Liver (tissue), 9 donors: ENCODE results near the gene SNTA1. TPM values are rescaled to one million over a fixed set of nuclear protein-coding genes. Genes with fewer than 3 reads are reported as not detected.

Source experiments
- DNase-seq: peaks from one replicate; pipeline ENCODE4 v3.0.0-alpha.2; 2017; ENCODE audit warnings: low spot score
- H3K27ac ChIP-seq, 2 donors: one replicate each; pipeline ENCODE4 v1.7.0; 2013; ENCODE audit warnings: inconsistent platforms in 2 of 2, low read length in 2 of 2, control low read depth in 1 of 2, low read depth in 1 of 2, mild to moderate bottlenecking in 1 of 2
- H3K27me3 ChIP-seq, 4 donors: one replicate each; pipeline versions ENCODE4 v1.6.1 to v1.7.0; 2013; ENCODE audit warnings: low read length in 3 of 4, inconsistent platforms in 1 of 4, mild to moderate bottlenecking in 1 of 4, moderate library complexity in 1 of 4; ENCODE audit not compliant: control insufficient read depth in 4 of 4, insufficient read depth in 4 of 4
- H3K36me3 ChIP-seq, 4 donors: one replicate each; pipeline versions ENCODE4 v1.6.1 to v1.7.0; 2013; ENCODE audit warnings: low read length in 3 of 4, mild to moderate bottlenecking in 3 of 4, low read depth in 1 of 4, moderate library complexity in 1 of 4; ENCODE audit not compliant: control insufficient read depth in 4 of 4, insufficient read depth in 3 of 4
- H3K4me1 ChIP-seq, 4 donors: one replicate each; pipeline versions ENCODE4 v1.6.1 to v1.7.0; 2013; ENCODE audit warnings: low read length in 3 of 4, mild to moderate bottlenecking in 3 of 4, moderate library complexity in 1 of 4; ENCODE audit not compliant: control insufficient read depth in 4 of 4, insufficient read depth in 4 of 4
- H3K4me3 ChIP-seq, 3 donors: one replicate each; pipeline versions ENCODE4 v1.6.1 to v1.7.0; 2013; ENCODE audit warnings: low read length in 3 of 3, control low read depth in 1 of 3, low read depth in 1 of 3, mild to moderate bottlenecking in 1 of 3
- H3K9ac ChIP-seq, 2 donors: one replicate each; pipeline ENCODE4 v1.7.0; 2013; ENCODE audit warnings: low read length in 2 of 2, mild to moderate bottlenecking in 2 of 2, moderate library complexity in 2 of 2, control low read depth in 1 of 2, low read depth in 1 of 2
- H3K9me3 ChIP-seq, 4 donors: one replicate each; pipeline versions ENCODE4 v1.6.1 to v1.7.0; 2013; ENCODE audit warnings: low read length in 3 of 4; ENCODE audit not compliant: control insufficient read depth in 4 of 4
- ATF3 ChIP-seq: IDR thresholded peaks from 2 replicates; pipeline ENCODE4 v1.6.1; 2016; ENCODE audit warnings: antibody characterized with exemption
- CTCF ChIP-seq: fragments of 150-350 bp; IDR thresholded peaks from 2 replicates; pipeline ENCODE4 v1.5.1; 2017; ENCODE audit warnings: improper control_type of control experiment, low read depth, low read length; ENCODE audit not compliant: missing input control
- EGR1 ChIP-seq, 2 donors: IDR thresholded peaks; 2 replicates each; pipeline ENCODE4 v1.6.1; 2016 to 2018; ENCODE audit warnings: antibody characterized with exemption in 2 of 2, low read depth in 2 of 2
- FOXA1 ChIP-seq: IDR thresholded peaks from 2 replicates; pipeline ENCODE4 v1.6.1; 2016; ENCODE audit warnings: antibody characterized with exemption
- FOXA2 ChIP-seq: IDR thresholded peaks from 2 replicates; pipeline ENCODE4 v1.6.1; 2016; ENCODE audit warnings: antibody characterized with exemption
- HNF4A ChIP-seq, 2 donors: conservative IDR thresholded peaks; 2 replicates each; pipeline ENCODE4 v1.6.1; 2016; ENCODE audit warnings: antibody characterized with exemption in 2 of 2, mild to moderate bottlenecking in 2 of 2
- HNF4G ChIP-seq: IDR thresholded peaks from 2 replicates; pipeline ENCODE4 v1.6.1; 2016; ENCODE audit warnings: antibody characterized with exemption
- JUND ChIP-seq, 2 donors: IDR thresholded peaks; 2 replicates each; pipeline ENCODE4 v1.6.1; 2016; ENCODE audit warnings: antibody characterized with exemption in 2 of 2
- MAX ChIP-seq: IDR thresholded peaks from 2 replicates; pipeline ENCODE4 v1.6.1; 2016; ENCODE audit warnings: antibody characterized with exemption
- NR2F2 ChIP-seq: IDR thresholded peaks from 2 replicates; pipeline ENCODE4 v1.6.1; 2016; ENCODE audit warnings: antibody characterized with exemption
- RAD21 ChIP-seq, 2 donors: IDR thresholded peaks; 2 replicates each; pipeline ENCODE4 v1.6.1; 2016; ENCODE audit warnings: antibody characterized with exemption in 2 of 2, mild to moderate bottlenecking in 2 of 2
- RXRA ChIP-seq, 2 donors: IDR thresholded peaks; 2 replicates each; pipeline ENCODE4 v1.6.1; 2017 to 2018; ENCODE audit warnings: antibody characterized with exemption in 2 of 2, mild to moderate bottlenecking in 1 of 2
- SP1 ChIP-seq: IDR thresholded peaks from 2 replicates; pipeline ENCODE4 v1.6.1; 2018; ENCODE audit warnings: antibody characterized with exemption, mild to moderate bottlenecking
- TAF1 ChIP-seq: conservative IDR thresholded peaks from 2 replicates; pipeline ENCODE4 v1.6.1; 2016; ENCODE audit warnings: antibody characterized with exemption, mild to moderate bottlenecking
- YY1 ChIP-seq: IDR thresholded peaks from 2 replicates; pipeline ENCODE4 v1.6.1; 2016; ENCODE audit warnings: antibody characterized with exemption, mild to moderate bottlenecking
- WGBS: extraction: QIAGEN DNeasy Blood & Tissue Kit; methylation state at CpG from one replicate; pipeline ENCODE4 v1.1.7; 2013; 5-methylcytosine and 5-hydroxymethylcytosine counted together
- polyA plus RNA-seq, 2 donors: library from polyadenylated mRNA; stranded (reverse) in 1 of 2; unstranded in 1 of 2; fragments of 200-250 nt in 1 of 2; fragments of >200 nt in 1 of 2; fragmentation: Nextera tagmentation in 1 of 2; extraction: Ambion mirVana in 1 of 2; gene quantifications; one replicate each; pipeline versions ENCODE4 v1.2.1 to v1.2.3, GENCODE V29; 2013 to 2015
- total RNA-seq, 2 donors: library from RNA; depleted of rRNA; stranded (reverse); fragments of >200 nt; gene quantifications; one replicate each; pipeline ENCODE4 v1.2.3, GENCODE V29; 2014
- donor health status: healthy.
- donor health status: healthy.
- donor health status: healthy.
- donor health status: healthy.
- donor health status: healthy.

Gene SNTA1
- total and polyA plus RNA-seq, 4 donors, result 3.8 to 9.6 (median 6.9) TPM

GRCh38 chr20:33407251-33407650, 36.3 kb downstream of the SNTA1 start:
- Histone ChIP-seq H3K9ac (no peak overlapping the region), H3K27me3 (no peaks in the 10 kb centered on the region)
- WGBS, result 93% methylated on average over 1 of the region's 1 CpG

DNA sequence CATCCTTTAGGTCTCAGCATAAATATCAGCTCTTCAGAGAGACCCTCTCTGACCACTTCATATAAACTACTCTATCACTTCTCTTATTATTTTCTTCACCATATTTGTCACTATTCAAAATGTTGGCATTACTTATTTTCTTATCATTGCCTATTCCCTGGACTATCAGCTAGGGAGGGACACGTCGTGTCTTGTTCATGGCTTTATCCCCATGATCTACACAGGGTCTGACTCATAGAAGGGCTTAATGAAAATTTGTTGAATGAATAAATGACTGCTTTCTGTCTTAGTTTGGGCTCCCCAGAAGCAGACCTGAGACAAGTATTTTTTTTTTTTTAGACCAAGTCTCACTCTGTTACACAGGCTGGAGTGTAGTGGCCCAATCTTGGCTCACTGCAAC, 39.3 kb downstream of the SNTA1 start:
- no peak overlapping the region for H3K9ac ChIP-seq
- 98% methylated on average over 2 of the region's 2 CpGs for WGBS

More at GRCh38 chr20:33407251-33407650, 36.3 kb downstream of the SNTA1 start:
- peaks cover 0 to 2% (median under 1%) of the 10 kb centered on the region in 4 donors for H3K4me1 ChIP-seq
- no peak for TF ChIP-seq EGR1 (IDR thresholded peaks at IDR 0.05; ENCODE audit: low read depth in 2 of 2)
- no peak for TF ChIP-seq ATF3
- no peak for TF ChIP-seq FOXA1
- TF ChIP-seq YY1, result no peak
- no peak for TF ChIP-seq JUND (IDR thresholded peaks at IDR 0.05)
- TF ChIP-seq HNF4G, result no peak
- no peak for TF ChIP-seq CTCF
- TF ChIP-seq SP1, result no peak
- TF ChIP-seq FOXA2, result no peak
- no peak for TF ChIP-seq TAF1
- no peak for TF ChIP-seq MAX
- TF ChIP-seq HNF4A (conservative IDR thresholded peaks at IDR 0.05), result no peak
- no peak for TF ChIP-seq RXRA (IDR thresholded peaks at IDR 0.05)
- no peak overlapping the region for H3K4me3 ChIP-seq
- no peak overlapping the region for H3K27ac ChIP-seq
- peaks cover 4 to 28% (median 7%) of the 10 kb centered on the region in 4 donors for H3K36me3 ChIP-seq
- DNase-seq, result no peak
- no peaks in the 10 kb centered on the region for H3K9me3 ChIP-seq

More for the DNA sequence above, 39.3 kb downstream of the SNTA1 start:
- no peak for DNase-seq
- TF ChIP-seq JUND (IDR thresholded peaks at IDR 0.05) (no peak), HNF4G (no peak), CTCF (no peak), SP1 (no peak), EGR1 (IDR thresholded peaks at IDR 0.05; ENCODE audit: low read depth in 2 of 2) (no peak), RAD21 (IDR thresholded peaks at IDR 0.05) (no peak), FOXA2 (no peak), TAF1 (no peak), FOXA1 (no peak), HNF4A (conservative IDR thresholded peaks at IDR 0.05) (no peak), NR2F2 (no peak), RXRA (IDR thresholded peaks at IDR 0.05) (no peak)
- Histone ChIP-seq H3K9me3 (no peaks in the 10 kb centered on the region), H3K27ac (no peak overlapping the region), H3K4me1 (peaks cover 5 to 23% (median 19%) of the 10 kb centered on the region in 4 donors), H3K4me3 (no peak overlapping the region), H3K36me3 (peaks cover 4 to 18% (median 5%) of the 10 kb centered on the region in 4 donors), H3K27me3 (no peaks in the 10 kb centered on the region)
